ENCODE data around the gene EMILIN2.

The EMILIN2 gene

GRCh38 chr18:2818281-2818680 is 28.5 kb upstream of the EMILIN2 start:
- Histone ChIP-seq H4K8ac (ENCODE audit: low read depth, low read length) (no peak overlapping the region), H3K9ac (ENCODE audit: low read depth, low read length, poor library complexity) (no peak overlapping the region), H2AFZ (ENCODE audit: low read length) (no peak overlapping the region), H3K14ac (ENCODE audit: low read length) (no peak overlapping the region), H3K79me1 (ENCODE audit: low read depth, low read length) (no peaks in the 10 kb centered on the region), H3K27me3 (ENCODE audit: control insufficient read depth in 3 of 3, insufficient read depth in 3 of 3, low read depth in 1 of 3, low read length in 3 of 3) (no peaks in the 10 kb centered on the region), H2BK120ac (ENCODE audit: low read depth, low read length) (no peak overlapping the region), H3K23ac (ENCODE audit: low read depth, low read length, poor library complexity) (no peak overlapping the region), H3K27ac (replicated peaks; ENCODE audit: low read length) (no peak overlapping the region), H2AK5ac (ENCODE audit: low read depth, low read length) (no peak overlapping the region), H3K18ac (ENCODE audit: low read length) (no peak overlapping the region), H3K4me1 (ENCODE audit: control insufficient read depth in 2 of 2, insufficient read depth in 1 of 2, low read depth in 1 of 2, low read length in 2 of 2) (no peaks in the 10 kb centered on the region), H3K4me2 (ENCODE audit: insufficient read depth, low read length, poor library complexity, severe bottlenecking) (no peak overlapping the region), H2BK15ac (ENCODE audit: low read length) (no peak overlapping the region), H3K4me3 (ENCODE audit: low read length in 2 of 2) (no peak overlapping the region), H2BK5ac (ENCODE audit: low read length) (no peak overlapping the region), H3K4ac (ENCODE audit: low read length) (no peak overlapping the region), H3K9me3 (replicated peaks in 1 of 2; ENCODE audit: control insufficient read depth in 2 of 2, insufficient read depth in 1 of 2, low read depth in 1 of 2, low read length in 2 of 2) (no peaks in the 10 kb centered on the region), H4K91ac (ENCODE audit: low read depth, low read length, poor library complexity) (no peak overlapping the region), H3K36me3 (replicated peaks in 1 of 2; ENCODE audit: control insufficient read depth in 2 of 2, insufficient read depth in 2 of 2, low read length in 2 of 2) (no peaks in the 10 kb centered on the region), H2BK12ac (ENCODE audit: low read length) (no peak overlapping the region)
- no peak for DNase-seq (ENCODE audit: low spot score)

GRCh38 chr18:2821695-2822094 is 25.1 kb upstream of the EMILIN2 start:
- no peaks in the 10 kb centered on the region for H3K79me1 ChIP-seq (ENCODE audit: low read depth, low read length)
- WGBS, 2 donors (ENCODE audit: extremely low coverage in 2 of 2, insufficient read length in 2 of 2, insufficient replicate concordance in 1 of 2): no CpG with 5 or more reads among the region's 2 CpGs

GRCh38 chr18:2822213-2822921 is 24.4 kb upstream of the EMILIN2 start:
- H3K14ac ChIP-seq (ENCODE audit: low read length): no peak overlapping the region
- no peak overlapping the region for H2BK15ac ChIP-seq (ENCODE audit: low read length)
- H3K27ac ChIP-seq (replicated peaks; ENCODE audit: low read length): no peak overlapping the region
- no peak overlapping the region for H2BK5ac ChIP-seq (ENCODE audit: low read length)
- no peak overlapping the region for H3K4me3 ChIP-seq (ENCODE audit: low read length in 2 of 2)
- no peak overlapping the region for H2BK120ac ChIP-seq (ENCODE audit: low read depth, low read length)
- H2AK5ac ChIP-seq (ENCODE audit: low read depth, low read length): no peak overlapping the region
- no peaks in the 10 kb centered on the region for H3K79me1 ChIP-seq (ENCODE audit: low read depth, low read length)
- no peak overlapping the region for H2BK12ac ChIP-seq (ENCODE audit: low read length)
- WGBS, 2 donors (ENCODE audit: extremely low coverage in 2 of 2, insufficient read length in 2 of 2, insufficient replicate concordance in 1 of 2): no CpG with 5 or more reads among the region's 6 CpGs
- no peaks in the 10 kb centered on the region for H3K4me1 ChIP-seq (ENCODE audit: control insufficient read depth in 2 of 2, insufficient read depth in 1 of 2, low read depth in 1 of 2, low read length in 2 of 2)
- H3K27me3 ChIP-seq (ENCODE audit: control insufficient read depth in 3 of 3, insufficient read depth in 3 of 3, low read depth in 1 of 3, low read length in 3 of 3): no peaks in the 10 kb centered on the region
- no peak overlapping the region for H3K4me2 ChIP-seq (ENCODE audit: insufficient read depth, low read length, poor library complexity, severe bottlenecking)
- no peak overlapping the region for H4K8ac ChIP-seq (ENCODE audit: low read depth, low read length)
- no peak overlapping the region for H4K91ac ChIP-seq (ENCODE audit: low read depth, low read length, poor library complexity)
- H3K36me3 ChIP-seq (replicated peaks in 1 of 2; ENCODE audit: control insufficient read depth in 2 of 2, insufficient read depth in 2 of 2, low read length in 2 of 2): no peaks in the 10 kb centered on the region
- no peak overlapping the region for H3K9ac ChIP-seq (ENCODE audit: low read depth, low read length, poor library complexity)
- DNase-seq (ENCODE audit: low spot score): no peak
- no peaks in the 10 kb centered on the region for H3K9me3 ChIP-seq (replicated peaks in 1 of 2; ENCODE audit: control insufficient read depth in 2 of 2, insufficient read depth in 1 of 2, low read depth in 1 of 2, low read length in 2 of 2)
- no peak overlapping the region for H3K18ac ChIP-seq (ENCODE audit: low read length)
- H3K23ac ChIP-seq (ENCODE audit: low read depth, low read length, poor library complexity): no peak overlapping the region
- no peak overlapping the region for H2AFZ ChIP-seq (ENCODE audit: low read length)
- no peak overlapping the region for H3K4ac ChIP-seq (ENCODE audit: low read length)

More at GRCh38 chr18:2821695-2822094, 25.1 kb upstream of the EMILIN2 start:
- H3K27me3 ChIP-seq (ENCODE audit: control insufficient read depth in 3 of 3, insufficient read depth in 3 of 3, low read depth in 1 of 3, low read length in 3 of 3): no peaks in the 10 kb centered on the region
- no peak overlapping the region for H3K4ac ChIP-seq (ENCODE audit: low read length)
- no peak overlapping the region for H4K8ac ChIP-seq (ENCODE audit: low read depth, low read length)
- H2BK12ac ChIP-seq (ENCODE audit: low read length): no peak overlapping the region
- H3K36me3 ChIP-seq (replicated peaks in 1 of 2; ENCODE audit: control insufficient read depth in 2 of 2, insufficient read depth in 2 of 2, low read length in 2 of 2): no peaks in the 10 kb centered on the region
- H3K9ac ChIP-seq (ENCODE audit: low read depth, low read length, poor library complexity): no peak overlapping the region
- H2AK5ac ChIP-seq (ENCODE audit: low read depth, low read length): no peak overlapping the region
- no peak overlapping the region for H3K4me3 ChIP-seq (ENCODE audit: low read length in 2 of 2)
- no peaks in the 10 kb centered on the region for H3K9me3 ChIP-seq (replicated peaks in 1 of 2; ENCODE audit: control insufficient read depth in 2 of 2, insufficient read depth in 1 of 2, low read depth in 1 of 2, low read length in 2 of 2)
- no peak overlapping the region for H3K18ac ChIP-seq (ENCODE audit: low read length)
- H3K4me2 ChIP-seq (ENCODE audit: insufficient read depth, low read length, poor library complexity, severe bottlenecking): no peak overlapping the region
- DNase-seq (ENCODE audit: low spot score): no peak
- H2BK15ac ChIP-seq (ENCODE audit: low read length): no peak overlapping the region
- H3K23ac ChIP-seq (ENCODE audit: low read depth, low read length, poor library complexity): no peak overlapping the region
- no peak overlapping the region for H2BK5ac ChIP-seq (ENCODE audit: low read length)
- H3K27ac ChIP-seq (replicated peaks; ENCODE audit: low read length): no peak overlapping the region
- H2BK120ac ChIP-seq (ENCODE audit: low read depth, low read length): no peak overlapping the region
- H3K14ac ChIP-seq (ENCODE audit: low read length): no peak overlapping the region
- H4K91ac ChIP-seq (ENCODE audit: low read depth, low read length, poor library complexity): no peak overlapping the region
- no peaks in the 10 kb centered on the region for H3K4me1 ChIP-seq (ENCODE audit: control insufficient read depth in 2 of 2, insufficient read depth in 1 of 2, low read depth in 1 of 2, low read length in 2 of 2)
- no peak overlapping the region for H2AFZ ChIP-seq (ENCODE audit: low read length)

- Histone ChIP-seq H3K27me3 (ENCODE audit: control insufficient read depth in 3 of 3, insufficient read depth in 3 of 3, low read depth in 1 of 3, low read length in 3 of 3) (no peaks in the 10 kb centered on the region), H3K36me3 (replicated peaks in 1 of 2; ENCODE audit: control insufficient read depth in 2 of 2, insufficient read depth in 2 of 2, low read length in 2 of 2) (no peaks in the 10 kb centered on the region)
Measured at GRCh38 chr18:2823202-2823601, 23.6 kb upstream of the EMILIN2 start.

More at GRCh38 chr18:2823202-2823601, 23.6 kb upstream of the EMILIN2 start:
- Histone ChIP-seq H2AK5ac (ENCODE audit: low read depth, low read length) (no peak overlapping the region), H3K9me3 (replicated peaks in 1 of 2; ENCODE audit: control insufficient read depth in 2 of 2, insufficient read depth in 1 of 2, low read depth in 1 of 2, low read length in 2 of 2) (no peaks in the 10 kb centered on the region), H3K9ac (ENCODE audit: low read depth, low read length, poor library complexity) (no peak overlapping the region), H4K91ac (ENCODE audit: low read depth, low read length, poor library complexity) (no peak overlapping the region), H2AFZ (ENCODE audit: low read length) (no peak overlapping the region), H2BK5ac (ENCODE audit: low read length) (no peak overlapping the region), H2BK15ac (ENCODE audit: low read length) (no peak overlapping the region), H3K14ac (ENCODE audit: low read length) (no peak overlapping the region), H4K8ac (ENCODE audit: low read depth, low read length) (no peak overlapping the region), H3K18ac (ENCODE audit: low read length) (no peak overlapping the region), H2BK12ac (ENCODE audit: low read length) (no peak overlapping the region), H3K4me2 (ENCODE audit: insufficient read depth, low read length, poor library complexity, severe bottlenecking) (no peak overlapping the region), H3K23ac (ENCODE audit: low read depth, low read length, poor library complexity) (no peak overlapping the region), H2BK120ac (ENCODE audit: low read depth, low read length) (no peak overlapping the region), H3K4ac (ENCODE audit: low read length) (no peak overlapping the region), H3K27ac (replicated peaks; ENCODE audit: low read length) (no peak overlapping the region), H3K79me1 (ENCODE audit: low read depth, low read length) (no peaks in the 10 kb centered on the region), H3K4me3 (ENCODE audit: low read length in 2 of 2) (no peak overlapping the region), H3K4me1 (ENCODE audit: control insufficient read depth in 2 of 2, insufficient read depth in 1 of 2, low read depth in 1 of 2, low read length in 2 of 2) (no peaks in the 10 kb centered on the region)
- no CpG with 5 or more reads among the region's 2 CpGs for WGBS, 2 donors (ENCODE audit: extremely low coverage in 2 of 2, insufficient read length in 2 of 2, insufficient replicate concordance in 1 of 2)
- no peak for DNase-seq (ENCODE audit: low spot score)

Data from neuronal stem cell (in vitro differentiated cells).